Measurements from ENCODE around the gene SYPL1. TPM values are rescaled to one million over a fixed set of nuclear protein-coding genes. Genes with fewer than 3 reads are reported as not detected.

The SYPL1 gene
- 10 to 100 TPM; 37.5 to 54.0 (median 46.6) TPM for total RNA-seq
- 100 to 1,000 TPM in 1 of 2 donors, 10 to 100 TPM in 1; 80.6 to 106 TPM for polyA plus RNA-seq
- 27.1 reads per million, percentile 57 among the genes with 10 or more reads in this experiment for total RNA-seq

GRCh38 chr7:106112118-106112971 lies at the start of gene SYPL1:
Gene SYPL1, minus strand, starts transcription at chr7:106112312. Its CDS starts 104 bp downstream, at chr7:106112208.
- intact Hi-C loops (cut with micrococcal nuclease), result loop anchor here (1.0 to 5.0 kb wide), 19 partner anchors 14 to 1780 kb away; partner anchors contain the start of genes ATXN7L1 (in 2 of the 2), CCDC71L (in 2 of the 2), PIK3CG (in 2 of the 2) and RINT1 (in 2 of the 2)
- Mint-ChIP-seq H3K9me3 (peaks cover 0 to 2% (median 0%) of the 10 kb centered on the region in 11 donors), H3K27ac (peak within 1 kb of the TSS; percentile 90 to 99 (median 96)), H3K36me3 (peaks cover 0 to 8% (median 0%) of the 10 kb centered on the region in 5 donors), H3K27me3 (peaks cover 0 to 4% (median 0%) of the 10 kb centered on the region in 5 donors), H3K4me1 (peaks cover 45 to 82% (median 71%) of the 10 kb centered on the region in 7 donors), H3K4me3 (peak within 1 kb of the TSS; percentile 78 to 97 (median 92))
- Histone ChIP-seq H3K4me1 (ENCODE audit: control insufficient read depth in 2 of 2, insufficient read depth in 2 of 2, low read length in 2 of 2) (peaks cover 14 to 64% of the 10 kb centered on the region in 2 donors), H3K9me3 (ENCODE audit: control insufficient read depth in 2 of 3, low read length in 3 of 3) (no peaks in the 10 kb centered on the region), H3K36me3 (ENCODE audit: control insufficient read depth in 2 of 3, insufficient read depth in 3 of 3, low read length in 3 of 3) (no peaks in the 10 kb centered on the region), H3K4me3 (ENCODE audit: low read length) (peak within 1 kb of the TSS; percentile 70), H3K27me3 (ENCODE audit: control insufficient read depth in 2 of 2, insufficient read depth in 2 of 2, low read length in 2 of 2) (no peaks in the 10 kb centered on the region), H3K27ac (ENCODE audit: low read depth, low read length) (peak within 1 kb of the TSS; percentile 83)
- ChIA-PET POLR2A (interaction anchor here (0.6 to 8.9 kb wide), 27 partner anchors 9 to 1190 kb away, joined by 3 to 143 read pairs (median 5); partner anchors contain the start of gene KMT2E), CTCF (interaction anchor here (0.6 to 2.3 kb wide), 9 partner anchors 10 to 55 kb away, joined by 3 to 9 read pairs (median 5); no protein-coding TSS in a partner anchor)
- DNase-seq (peak; percentile 91 to 95 (median 93)), ATAC-seq (peak; percentile 93)

- H3K4me3 Mint-ChIP-seq, result no peak overlapping the region
- no peak overlapping the region for H3K27ac Mint-ChIP-seq
- intact Hi-C loops (cut with micrococcal nuclease), result loop anchor here (10.0 kb wide), 3 partner anchors 220 to 500 kb away; no protein-coding TSS in a partner anchor
- Histone ChIP-seq H3K4me1 (ENCODE audit: control insufficient read depth in 2 of 2, insufficient read depth in 2 of 2, low read length in 2 of 2) (peaks cover 0 to 8% of the 10 kb centered on the region in 2 donors), H3K9me3 (ENCODE audit: control insufficient read depth in 2 of 3, low read length in 3 of 3) (no peaks in the 10 kb centered on the region), H3K36me3 (ENCODE audit: control insufficient read depth in 2 of 3, insufficient read depth in 3 of 3, low read length in 3 of 3) (no peaks in the 10 kb centered on the region), H3K4me3 (ENCODE audit: low read length) (no peak overlapping the region), H3K27me3 (ENCODE audit: control insufficient read depth in 2 of 2, insufficient read depth in 2 of 2, low read length in 2 of 2) (peaks cover 0 to 4% of the 10 kb centered on the region in 2 donors), H3K27ac (ENCODE audit: low read depth, low read length) (no peak overlapping the region)
- H3K36me3 Mint-ChIP-seq, result no peaks in the 10 kb centered on the region
- peaks cover 0 to 13% (median 8%) of the 10 kb centered on the region in 7 donors for H3K4me1 Mint-ChIP-seq
- DNase-seq (no peak), ATAC-seq (no peak)
- peaks cover under 1 to 43% (median 24%) of the 10 kb centered on the region in 5 donors for H3K27me3 Mint-ChIP-seq
- CTCF ChIA-PET, result interaction anchor here (0.6 to 6.2 kb wide), 15 partner anchors 10 to 1939 kb away, joined by 3 to 108 read pairs (median 5); no protein-coding TSS in a partner anchor
- POLR2A ChIA-PET, result interaction anchor here (1.4 to 3.7 kb wide), 3 partner anchors 11 to 97 kb away, joined by 5 to 22 read pairs (median 21); partner anchors contain the start of gene SYPL1
- no peaks in the 10 kb centered on the region for H3K9me3 Mint-ChIP-seq
These were observed 42.9 kb upstream of the SYPL1 start for GRCh38 chr7:106155027-106155426.

GRCh38 chr7:106153891-106154449 lies 41.9 kb upstream of the SYPL1 start:
- peaks cover 0 to 13% (median 8%) of the 10 kb centered on the region in 7 donors for H3K4me1 Mint-ChIP-seq
- no peaks in the 10 kb centered on the region for H3K9me3 Mint-ChIP-seq
- ATAC-seq (peak; percentile 95), DNase-seq (peak; percentile 51 to 76 (median 66))
- Histone ChIP-seq H3K4me1 (ENCODE audit: control insufficient read depth in 2 of 2, insufficient read depth in 2 of 2, low read length in 2 of 2) (peaks cover 0 to 8% of the 10 kb centered on the region in 2 donors), H3K27ac (ENCODE audit: low read depth, low read length) (no peak overlapping the region), H3K36me3 (ENCODE audit: control insufficient read depth in 2 of 3, insufficient read depth in 3 of 3, low read length in 3 of 3) (no peaks in the 10 kb centered on the region), H3K9me3 (ENCODE audit: control insufficient read depth in 2 of 3, low read length in 3 of 3) (no peaks in the 10 kb centered on the region), H3K27me3 (ENCODE audit: control insufficient read depth in 2 of 2, insufficient read depth in 2 of 2, low read length in 2 of 2) (peaks cover 0 to 4% of the 10 kb centered on the region in 2 donors), H3K4me3 (ENCODE audit: low read length) (no peak overlapping the region)
- H3K36me3 Mint-ChIP-seq, result no peaks in the 10 kb centered on the region
- ChIA-PET CTCF (interaction anchor here (0.6 to 6.2 kb wide), 28 partner anchors 8 to 502 kb away, joined by 3 to 108 read pairs (median 4); no protein-coding TSS in a partner anchor), POLR2A (interaction anchor here (1.1 to 3.7 kb wide), 3 partner anchors 41 to 96 kb away, joined by 6 to 22 read pairs (median 21); partner anchors contain the start of gene SYPL1)
- H3K27ac Mint-ChIP-seq, result peak overlapping the region in 1 of 9 donors; percentile 82
- intact Hi-C loops (cut with micrococcal nuclease), result loop anchor here (1.0 to 10.0 kb wide), 9 partner anchors 11 to 502 kb away; partner anchors contain the start of gene SYPL1 (in 1 of the 2)
- peaks cover 0 to 33% (median 22%) of the 10 kb centered on the region in 5 donors for H3K27me3 Mint-ChIP-seq
- peak overlapping the region in 8 of 10 donors; percentile 7 to 76 (median 58) for H3K4me3 Mint-ChIP-seq

- Mint-ChIP-seq H3K4me1 (peaks cover 0 to 13% (median 8%) of the 10 kb centered on the region in 7 donors), H3K4me3 (no peak overlapping the region), H3K36me3 (no peaks in the 10 kb centered on the region), H3K9me3 (no peaks in the 10 kb centered on the region), H3K27ac (no peak overlapping the region), H3K27me3 (peaks cover 0 to 23% (median 16%) of the 10 kb centered on the region in 5 donors)
- ATAC-seq, result no peak
- CTCF ChIA-PET, result interaction anchor here (0.7 to 6.2 kb wide), 7 partner anchors 13 to 1124 kb away, joined by 3 to 108 read pairs (median 4); partner anchors contain the start of gene SYPL1
- POLR2A ChIA-PET, result interaction anchor here (3.2 to 3.7 kb wide), 2 partner anchors 40 to 94 kb away, joined by 21 to 22 read pairs; partner anchors contain the start of gene SYPL1
- Histone ChIP-seq H3K27ac (ENCODE audit: low read depth, low read length) (no peak overlapping the region), H3K4me3 (ENCODE audit: low read length) (no peak overlapping the region), H3K36me3 (ENCODE audit: control insufficient read depth in 2 of 3, insufficient read depth in 3 of 3, low read length in 3 of 3) (no peaks in the 10 kb centered on the region), H3K9me3 (ENCODE audit: control insufficient read depth in 2 of 3, low read length in 3 of 3) (no peaks in the 10 kb centered on the region), H3K27me3 (ENCODE audit: control insufficient read depth in 2 of 2, insufficient read depth in 2 of 2, low read length in 2 of 2) (peaks cover 0 to 4% of the 10 kb centered on the region in 2 donors), H3K4me1 (ENCODE audit: control insufficient read depth in 2 of 2, insufficient read depth in 2 of 2, low read length in 2 of 2) (peaks cover 0 to 8% of the 10 kb centered on the region in 2 donors)
- intact Hi-C loops (cut with micrococcal nuclease), result loop anchor here (5.0 to 10.0 kb wide), 5 partner anchors 217 to 500 kb away; no protein-coding TSS in a partner anchor
- DNase-seq, result no peak
These were observed 40.2 kb upstream of the SYPL1 start for GRCh38 chr7:106152313-106152665.

- H3K27me3 ChIP-seq (ENCODE audit: control insufficient read depth in 2 of 2, insufficient read depth in 2 of 2, low read length in 2 of 2), result peaks cover 0 to 4% of the 10 kb centered on the region in 2 donors
- H3K27ac ChIP-seq (ENCODE audit: low read depth, low read length), result no peak overlapping the region
- CTCF ChIA-PET, result interaction anchor here (0.7 to 6.2 kb wide), 5 partner anchors 14 to 1124 kb away, joined by 3 to 108 read pairs (median 4); partner anchors contain the start of gene SYPL1
- peaks cover 0 to 13% (median 8%) of the 10 kb centered on the region in 7 donors for H3K4me1 Mint-ChIP-seq
- H3K4me1 ChIP-seq (ENCODE audit: control insufficient read depth in 2 of 2, insufficient read depth in 2 of 2, low read length in 2 of 2), result peaks cover 0 to 8% of the 10 kb centered on the region in 2 donors
- peaks cover 0 to 22% (median 12%) of the 10 kb centered on the region in 5 donors for H3K27me3 Mint-ChIP-seq
- H3K4me3 Mint-ChIP-seq, result no peak overlapping the region
- ATAC-seq (no peak), DNase-seq (no peak)
- intact Hi-C loops (cut with micrococcal nuclease), result loop anchor here (5.0 to 10.0 kb wide), 5 partner anchors 217 to 499 kb away; no protein-coding TSS in a partner anchor
- POLR2A ChIA-PET, result interaction anchor here (1.2 kb wide), 1 partner anchor 93 kb away, joined by 5 read pairs; no protein-coding TSS in a partner anchor
- H3K4me3 ChIP-seq (ENCODE audit: low read length), result no peak overlapping the region
- H3K36me3 ChIP-seq (ENCODE audit: control insufficient read depth in 2 of 3, insufficient read depth in 3 of 3, low read length in 3 of 3), result no peaks in the 10 kb centered on the region
- H3K36me3 Mint-ChIP-seq, result no peaks in the 10 kb centered on the region
- no peak overlapping the region for H3K27ac Mint-ChIP-seq
- no peaks in the 10 kb centered on the region for H3K9me3 ChIP-seq (ENCODE audit: control insufficient read depth in 2 of 3, low read length in 3 of 3)
- H3K9me3 Mint-ChIP-seq, result no peaks in the 10 kb centered on the region
These were observed 39.6 kb upstream of the SYPL1 start for GRCh38 chr7:106151459-106152312.

Measured in naive thymus-derived CD4-positive, alpha-beta T cell (primary cell).